ENCODE data around the gene MRI1.

DNA sequence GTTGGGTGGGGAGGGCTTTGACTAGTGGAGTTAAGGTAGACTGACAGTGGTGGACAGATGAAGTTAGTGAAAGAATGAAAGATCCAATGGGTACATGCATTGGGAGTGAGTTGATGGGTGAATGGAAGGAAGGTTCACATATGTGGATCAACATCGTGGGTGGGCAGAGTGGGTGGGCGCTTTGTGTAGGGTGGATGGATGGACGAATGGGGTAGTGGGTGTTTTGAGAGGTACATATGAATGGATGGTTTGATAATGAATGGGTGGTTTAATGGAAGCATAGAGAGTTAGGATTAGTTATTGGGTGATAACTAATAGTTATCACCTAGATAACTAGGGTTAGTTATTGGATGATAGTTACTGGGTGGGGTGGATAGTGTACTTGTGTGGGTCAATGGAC is 42.4 kb downstream of the MRI1 start:
- no peak for TF ChIP-seq HNF4G (IDR thresholded peaks at IDR 0.05)
- no peak for TF ChIP-seq SP1 (IDR thresholded peaks at IDR 0.05)
- TF ChIP-seq, protein P1, sequence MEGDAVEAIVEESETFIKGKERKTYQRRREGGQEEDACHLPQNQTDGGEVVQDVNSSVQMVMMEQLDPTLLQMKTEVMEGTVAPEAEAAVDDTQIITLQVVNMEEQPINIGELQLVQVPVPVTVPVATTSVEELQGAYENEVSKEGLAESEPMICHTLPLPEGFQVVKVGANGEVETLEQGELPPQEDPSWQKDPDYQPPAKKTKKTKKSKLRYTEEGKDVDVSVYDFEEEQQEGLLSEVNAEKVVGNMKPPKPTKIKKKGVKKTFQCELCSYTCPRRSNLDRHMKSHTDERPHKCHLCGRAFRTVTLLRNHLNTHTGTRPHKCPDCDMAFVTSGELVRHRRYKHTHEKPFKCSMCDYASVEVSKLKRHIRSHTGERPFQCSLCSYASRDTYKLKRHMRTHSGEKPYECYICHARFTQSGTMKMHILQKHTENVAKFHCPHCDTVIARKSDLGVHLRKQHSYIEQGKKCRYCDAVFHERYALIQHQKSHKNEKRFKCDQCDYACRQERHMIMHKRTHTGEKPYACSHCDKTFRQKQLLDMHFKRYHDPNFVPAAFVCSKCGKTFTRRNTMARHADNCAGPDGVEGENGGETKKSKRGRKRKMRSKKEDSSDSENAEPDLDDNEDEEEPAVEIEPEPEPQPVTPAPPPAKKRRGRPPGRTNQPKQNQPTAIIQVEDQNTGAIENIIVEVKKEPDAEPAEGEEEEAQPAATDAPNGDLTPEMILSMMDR (IDR thresholded peaks at IDR 0.05; ENCODE audit: low read depth, low read length, missing input control) = no peak
- TF ChIP-seq, protein P2, sequence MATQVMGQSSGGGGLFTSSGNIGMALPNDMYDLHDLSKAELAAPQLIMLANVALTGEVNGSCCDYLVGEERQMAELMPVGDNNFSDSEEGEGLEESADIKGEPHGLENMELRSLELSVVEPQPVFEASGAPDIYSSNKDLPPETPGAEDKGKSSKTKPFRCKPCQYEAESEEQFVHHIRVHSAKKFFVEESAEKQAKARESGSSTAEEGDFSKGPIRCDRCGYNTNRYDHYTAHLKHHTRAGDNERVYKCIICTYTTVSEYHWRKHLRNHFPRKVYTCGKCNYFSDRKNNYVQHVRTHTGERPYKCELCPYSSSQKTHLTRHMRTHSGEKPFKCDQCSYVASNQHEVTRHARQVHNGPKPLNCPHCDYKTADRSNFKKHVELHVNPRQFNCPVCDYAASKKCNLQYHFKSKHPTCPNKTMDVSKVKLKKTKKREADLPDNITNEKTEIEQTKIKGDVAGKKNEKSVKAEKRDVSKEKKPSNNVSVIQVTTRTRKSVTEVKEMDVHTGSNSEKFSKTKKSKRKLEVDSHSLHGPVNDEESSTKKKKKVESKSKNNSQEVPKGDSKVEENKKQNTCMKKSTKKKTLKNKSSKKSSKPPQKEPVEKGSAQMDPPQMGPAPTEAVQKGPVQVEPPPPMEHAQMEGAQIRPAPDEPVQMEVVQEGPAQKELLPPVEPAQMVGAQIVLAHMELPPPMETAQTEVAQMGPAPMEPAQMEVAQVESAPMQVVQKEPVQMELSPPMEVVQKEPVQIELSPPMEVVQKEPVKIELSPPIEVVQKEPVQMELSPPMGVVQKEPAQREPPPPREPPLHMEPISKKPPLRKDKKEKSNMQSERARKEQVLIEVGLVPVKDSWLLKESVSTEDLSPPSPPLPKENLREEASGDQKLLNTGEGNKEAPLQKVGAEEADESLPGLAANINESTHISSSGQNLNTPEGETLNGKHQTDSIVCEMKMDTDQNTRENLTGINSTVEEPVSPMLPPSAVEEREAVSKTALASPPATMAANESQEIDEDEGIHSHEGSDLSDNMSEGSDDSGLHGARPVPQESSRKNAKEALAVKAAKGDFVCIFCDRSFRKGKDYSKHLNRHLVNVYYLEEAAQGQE (IDR thresholded peaks at IDR 0.05) = no peak
- TF ChIP-seq, protein P3, sequence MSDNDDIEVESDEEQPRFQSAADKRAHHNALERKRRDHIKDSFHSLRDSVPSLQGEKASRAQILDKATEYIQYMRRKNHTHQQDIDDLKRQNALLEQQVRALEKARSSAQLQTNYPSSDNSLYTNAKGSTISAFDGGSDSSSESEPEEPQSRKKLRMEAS (IDR thresholded peaks at IDR 0.05) = no peak
- TF ChIP-seq TAF1 (conservative IDR thresholded peaks at IDR 0.05) = no peak
- TF ChIP-seq, protein P4, sequence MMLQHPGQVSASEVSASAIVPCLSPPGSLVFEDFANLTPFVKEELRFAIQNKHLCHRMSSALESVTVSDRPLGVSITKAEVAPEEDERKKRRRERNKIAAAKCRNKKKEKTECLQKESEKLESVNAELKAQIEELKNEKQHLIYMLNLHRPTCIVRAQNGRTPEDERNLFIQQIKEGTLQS (IDR thresholded peaks at IDR 0.05) = no peak
- no peak for TF ChIP-seq GABPA (IDR thresholded peaks at IDR 0.05 in 1 of 2, conservative IDR thresholded peaks at IDR 0.05 in 1 of 2)
- no peak for TF ChIP-seq EGR1 (IDR thresholded peaks at IDR 0.05; ENCODE audit: low read depth in 2 of 2)
- no peak for TF ChIP-seq YY1 (IDR thresholded peaks at IDR 0.05)
- TF ChIP-seq RXRA (IDR thresholded peaks at IDR 0.05) = no peak
- TF ChIP-seq HNF4A (conservative IDR thresholded peaks at IDR 0.05) = no peak
- TF ChIP-seq RAD21 (IDR thresholded peaks at IDR 0.05) = no peak
- TF ChIP-seq, protein P5, sequence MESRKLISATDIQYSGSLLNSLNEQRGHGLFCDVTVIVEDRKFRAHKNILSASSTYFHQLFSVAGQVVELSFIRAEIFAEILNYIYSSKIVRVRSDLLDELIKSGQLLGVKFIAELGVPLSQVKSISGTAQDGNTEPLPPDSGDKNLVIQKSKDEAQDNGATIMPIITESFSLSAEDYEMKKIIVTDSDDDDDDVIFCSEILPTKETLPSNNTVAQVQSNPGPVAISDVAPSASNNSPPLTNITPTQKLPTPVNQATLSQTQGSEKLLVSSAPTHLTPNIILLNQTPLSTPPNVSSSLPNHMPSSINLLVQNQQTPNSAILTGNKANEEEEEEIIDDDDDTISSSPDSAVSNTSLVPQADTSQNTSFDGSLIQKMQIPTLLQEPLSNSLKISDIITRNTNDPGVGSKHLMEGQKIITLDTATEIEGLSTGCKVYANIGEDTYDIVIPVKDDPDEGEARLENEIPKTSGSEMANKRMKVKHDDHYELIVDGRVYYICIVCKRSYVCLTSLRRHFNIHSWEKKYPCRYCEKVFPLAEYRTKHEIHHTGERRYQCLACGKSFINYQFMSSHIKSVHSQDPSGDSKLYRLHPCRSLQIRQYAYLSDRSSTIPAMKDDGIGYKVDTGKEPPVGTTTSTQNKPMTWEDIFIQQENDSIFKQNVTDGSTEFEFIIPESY (IDR thresholded peaks at IDR 0.05) = no peak

All from liver (tissue), 3 donors.